GM23248 (cell line): ENCODE measurements around the gene CALM1. TPM values are rescaled to one million over a fixed set of nuclear protein-coding genes. Genes with fewer than 3 reads are reported as not detected.

Experiments used
- DNase-seq: peaks from one replicate; pipeline ENCODE4 v3.0.0-alpha.2; 2015
- H2AFZ ChIP-seq: fragments of 200-600 bp; sonication (generic); 2 replicates; pipeline ENCODE4 v1.6.1; 2016; ENCODE audit warnings: antibody characterized with exemption
- H3F3A ChIP-seq: fragments of 200-600 bp; sonication (generic); 2 replicates; pipeline ENCODE4 v1.6.1; 2016; ENCODE audit warnings: mild to moderate bottlenecking, antibody characterized with exemption, mixed run types; ENCODE audit not compliant: insufficient read depth
- H3K27ac ChIP-seq: fragments of 200-600 bp; sonication (generic); 2 replicates; pipeline ENCODE4 v1.5.1; 2016; ENCODE audit warnings: mild to moderate bottlenecking
- H3K27me3 ChIP-seq: fragments of 200-600 bp; sonication (generic); replicated peaks from 2 replicates; pipeline ENCODE4 v1.6.1; 2016; ENCODE audit warnings: mild to moderate bottlenecking; ENCODE audit not compliant: insufficient read depth
- H3K36me3 ChIP-seq: fragments of 200-600 bp; sonication (generic); 2 replicates; pipeline ENCODE4 v1.6.1; 2016; ENCODE audit warnings: low read depth, mild to moderate bottlenecking
- H3K4me1 ChIP-seq: fragments of 200-600 bp; sonication (generic); 2 replicates; pipeline ENCODE4 v1.6.1; 2016; ENCODE audit warnings: mild to moderate bottlenecking; ENCODE audit not compliant: insufficient read depth
- H3K4me2 ChIP-seq: fragments of 200-600 bp; sonication (generic); one replicate; pipeline ENCODE4 v1.6.1; 2016; ENCODE audit warnings: mild to moderate bottlenecking; ENCODE audit not compliant: unreplicated experiment
- H3K4me3 ChIP-seq: fragments of 200-600 bp; sonication (generic); 2 replicates; pipeline ENCODE4 v1.5.1; 2016; ENCODE audit warnings: mild to moderate bottlenecking
- H3K79me2 ChIP-seq: fragments of 200-600 bp; sonication (generic); 2 replicates; pipeline ENCODE4 v1.6.1; 2016; ENCODE audit warnings: mild to moderate bottlenecking; ENCODE audit not compliant: insufficient read depth
- H3K9ac ChIP-seq: fragments of 200-600 bp; sonication (generic); 2 replicates; pipeline ENCODE4 v1.6.1; 2016; ENCODE audit warnings: mild to moderate bottlenecking
- H3K9me2 ChIP-seq: fragments of 200-600 bp; sonication (generic); 2 replicates; pipeline ENCODE4 v1.6.1; 2016; ENCODE audit warnings: mixed run types, mild to moderate bottlenecking, moderate library complexity; ENCODE audit not compliant: insufficient read depth
- H3K9me3 ChIP-seq: fragments of 200-600 bp; sonication (generic); one replicate; pipeline ENCODE4 v1.6.1; 2017; ENCODE audit warnings: low read depth
- H4K20me1 ChIP-seq: fragments of 200-600 bp; sonication (generic); 2 replicates; pipeline ENCODE4 v1.6.0; 2016; ENCODE audit not compliant: insufficient read depth
- EZH2 ChIP-seq: fragments of 200-600 bp; sonication (generic); IDR thresholded peaks from 2 replicates; pipeline ENCODE4 v1.6.1; 2018; ENCODE audit warnings: antibody characterized with exemption, mild to moderate bottlenecking; ENCODE audit not compliant: insufficient read depth, poor library complexity, severe bottlenecking
- EZH2phosphoT487 ChIP-seq: fragments of 200-600 bp; sonication (generic); IDR thresholded peaks from 2 replicates; pipeline ENCODE4 v1.6.1; 2018; ENCODE audit warnings: antibody characterized with exemption, moderate library complexity, mild to moderate bottlenecking, low read depth; ENCODE audit not compliant: insufficient read depth
- WGBS, 2 experiments: methylation state at CpG; one replicate each; pipeline ENCODE4 v1.1.6; 2015 to 2017; ENCODE audit warnings: low lambda C conversion rate in 2 of 2, low coverage in 1 of 2; ENCODE audit errors: missing lambda C conversion rate in 2 of 2; 5-methylcytosine and 5-hydroxymethylcytosine counted together
- in situ Hi-C: fragments of 300-500 bp; cut with MboI; formaldehyde crosslinking; loops from 2 replicates; pipeline ENCODE4 v1.15.0; 2020
- polyA plus RNA-seq: library from polyadenylated mRNA; unstranded; fragments of >200 nt; fragmentation: Nextera tagmentation; extraction: Ambion mirVana; gene quantifications from 2 replicates; pipeline ENCODE4 v1.2.1, GENCODE V29; 2016
- total RNA-seq: library from RNA; depleted of rRNA; stranded (reverse); fragments of >200 nt; shearing (Covaris generic); gene quantifications from 2 replicates; pipeline ENCODE4 v1.2.3, GENCODE V29; 2014; rRNA removed

Gene CALM1
- total and polyA plus RNA-seq, 2 experiments from 2014 or later: 281 to 782 TPM

DNA sequence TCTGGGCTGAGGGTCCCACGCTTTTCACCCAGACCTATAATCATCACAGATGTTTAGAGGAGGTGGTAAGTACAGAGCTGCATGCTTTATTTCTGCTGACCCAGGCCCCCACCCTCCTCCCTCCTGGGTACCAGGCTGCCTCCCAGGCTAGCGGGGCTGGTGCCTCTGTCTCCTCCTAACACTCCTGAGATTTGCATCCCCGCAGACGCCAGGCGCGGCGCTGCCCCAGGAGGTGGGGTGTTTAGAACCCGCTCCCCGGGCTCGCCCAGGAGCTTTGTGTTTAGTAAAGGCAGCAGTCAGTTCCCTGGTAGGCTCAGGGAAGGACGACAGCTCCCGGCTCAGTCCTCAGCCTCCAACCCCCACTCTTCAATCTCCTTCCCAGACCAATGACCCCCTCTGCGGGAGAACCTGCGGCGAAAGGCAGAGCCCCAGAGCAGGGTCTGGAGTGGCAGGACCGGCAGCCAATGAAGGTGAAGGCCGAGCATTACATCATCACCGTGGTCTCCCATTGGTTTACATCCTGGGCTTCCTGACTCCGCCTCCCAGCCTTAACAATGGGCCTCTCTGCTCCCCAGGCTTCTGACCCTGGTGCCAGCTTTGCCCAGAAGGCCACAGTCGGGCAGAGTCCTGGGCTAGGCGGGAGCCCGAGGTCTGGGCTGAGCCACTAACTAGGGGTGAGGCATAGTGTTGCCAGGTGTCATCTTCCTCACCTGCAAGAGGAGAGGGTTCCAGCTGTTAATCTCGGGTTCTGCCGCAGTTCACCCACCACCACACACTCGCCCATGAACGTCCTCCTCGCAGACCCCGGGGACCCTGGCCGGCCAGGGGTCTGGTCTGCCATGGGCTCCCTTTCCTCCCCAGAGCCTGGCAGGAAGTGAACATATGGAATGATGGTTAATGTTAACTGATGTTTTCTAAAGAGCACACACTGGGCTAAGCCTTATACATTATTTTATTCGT is 57.5 kb downstream of the CALM1 start:
- Histone ChIP-seq H3K4me3 (peak overlapping the region; percentile 56), H4K20me1 (no peaks in the 10 kb centered on the region)
- WGBS, 2 experiments: 15 to 16% methylated on average over 30 of the region's 30 CpGs

DNA sequence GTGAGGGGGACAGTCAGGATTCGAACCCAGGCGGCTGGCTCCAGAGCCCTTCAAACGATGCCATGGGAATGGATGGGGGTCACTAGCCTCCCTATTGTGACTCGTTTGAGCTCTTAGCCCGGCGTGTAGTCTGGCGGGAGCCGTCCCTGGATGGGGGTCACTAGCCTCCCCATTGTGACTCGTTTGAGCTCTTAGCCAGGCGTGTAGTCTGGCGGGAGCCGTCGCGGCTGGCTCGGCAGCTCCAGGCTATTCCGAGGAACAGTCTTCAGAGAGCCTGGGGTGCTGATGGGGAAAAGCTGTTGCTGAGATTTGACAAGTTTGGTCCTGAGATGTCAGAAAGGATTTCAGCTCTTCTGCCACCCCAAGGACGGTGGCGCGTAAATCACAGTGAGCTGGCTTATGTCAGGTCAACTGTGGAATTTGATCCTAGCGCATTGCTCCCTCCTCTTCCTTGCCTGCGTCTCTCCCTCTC is 58.3 kb downstream of the CALM1 start:
- Histone ChIP-seq H3K27me3 (peaks cover 24% of the 10 kb centered on the region), H3K9me2 (no peaks in the 10 kb centered on the region), H3K9ac (no peak overlapping the region), H3F3A (no peaks in the 10 kb centered on the region), H3K79me2 (no peaks in the 10 kb centered on the region), H3K4me3 (no peak overlapping the region), H3K4me2 (no peak overlapping the region), H3K9me3 (no peaks in the 10 kb centered on the region), H3K36me3 (no peaks in the 10 kb centered on the region), H3K27ac (no peak overlapping the region), H2AFZ (no peak overlapping the region), H4K20me1 (no peaks in the 10 kb centered on the region), H3K4me1 (no peaks in the 10 kb centered on the region)
- 19 to 21% methylated on average over 21 of the region's 21 CpGs for WGBS, 2 experiments
- no peak for DNase-seq
- TF ChIP-seq EZH2: no peak
- no peak for TF ChIP-seq EZH2phosphoT487
- in situ Hi-C loops: no loop called here

More for the DNA sequence above, 57.5 kb downstream of the CALM1 start:
- no peak for TF ChIP-seq EZH2phosphoT487
- no peak for TF ChIP-seq EZH2
- Histone ChIP-seq H3K4me2 (peak overlapping the region; percentile 23), H2AFZ (peak overlapping the region; percentile 54), H3K9me2 (no peaks in the 10 kb centered on the region), H3K9me3 (no peaks in the 10 kb centered on the region), H3K9ac (no peak overlapping the region), H3K27me3 (peaks cover 17% of the 10 kb centered on the region), H3K27ac (no peak overlapping the region), H3K36me3 (no peaks in the 10 kb centered on the region), H3F3A (no peaks in the 10 kb centered on the region), H3K4me1 (no peaks in the 10 kb centered on the region), H3K79me2 (no peaks in the 10 kb centered on the region)
- in situ Hi-C loops: no loop called here
- peak; percentile 75 for DNase-seq

DNA sequence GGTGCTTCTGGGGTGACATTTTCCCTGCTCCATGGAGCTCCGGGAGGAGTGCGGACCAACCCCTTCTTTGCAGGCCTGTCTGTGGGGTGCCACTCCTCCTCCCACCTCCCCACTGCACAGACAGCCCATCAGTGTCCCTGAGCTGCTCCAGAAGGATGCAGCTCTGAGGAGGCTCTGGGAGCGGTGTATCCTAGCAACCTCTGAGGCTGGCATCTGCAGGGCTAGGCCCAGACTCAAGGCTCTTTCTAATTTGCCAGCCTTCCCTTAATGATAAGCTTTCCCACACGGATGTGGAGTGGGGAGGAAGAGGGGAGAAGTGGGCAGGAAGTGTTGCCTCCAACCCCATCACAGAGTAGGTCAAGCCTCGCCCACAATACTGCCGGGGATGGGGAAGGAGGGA is 59.7 kb downstream of the CALM1 start:
- H3K9ac ChIP-seq: no peak overlapping the region
- no peak overlapping the region for H2AFZ ChIP-seq
- no peaks in the 10 kb centered on the region for H3K4me1 ChIP-seq
- H3K27ac ChIP-seq: no peak overlapping the region
- no peaks in the 10 kb centered on the region for H3K9me3 ChIP-seq
- H3F3A ChIP-seq: no peaks in the 10 kb centered on the region
- H3K36me3 ChIP-seq: no peaks in the 10 kb centered on the region
- H4K20me1 ChIP-seq: no peaks in the 10 kb centered on the region
- TF ChIP-seq EZH2: no peak
- TF ChIP-seq EZH2phosphoT487: no peak
- peaks cover 24% of the 10 kb centered on the region for H3K27me3 ChIP-seq
- in situ Hi-C loops: no loop called here
- no peak overlapping the region for H3K4me3 ChIP-seq
- DNase-seq: no peak
- no peak overlapping the region for H3K4me2 ChIP-seq
- WGBS, 2 experiments: 37 to 44% methylated on average over 6 of the region's 6 CpGs
- H3K79me2 ChIP-seq: no peaks in the 10 kb centered on the region
- no peaks in the 10 kb centered on the region for H3K9me2 ChIP-seq

DNA sequence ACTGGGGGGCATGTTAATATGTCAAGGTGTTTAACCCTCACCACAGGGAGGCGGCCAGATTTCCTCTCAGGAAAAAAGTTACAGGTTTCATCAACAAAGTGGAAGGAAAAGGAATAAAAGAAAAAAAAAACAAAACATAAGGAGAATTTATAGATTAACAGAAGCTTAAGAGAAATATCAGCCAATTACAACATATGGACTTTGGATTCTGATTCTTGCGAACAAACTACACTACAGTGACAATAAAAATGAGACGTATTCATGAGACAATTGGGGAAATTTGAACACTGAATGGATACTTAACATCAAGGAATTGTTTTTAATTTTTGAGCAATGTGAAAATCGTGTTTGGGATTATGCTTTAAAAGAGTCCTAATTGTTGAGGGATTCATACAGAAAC is 60.4 kb downstream of the CALM1 start:
- Histone ChIP-seq H4K20me1 (no peaks in the 10 kb centered on the region), H3K27me3 (peaks cover 24% of the 10 kb centered on the region), H3K79me2 (no peaks in the 10 kb centered on the region), H3K4me1 (no peaks in the 10 kb centered on the region), H3K4me3 (no peak overlapping the region), H3K36me3 (no peaks in the 10 kb centered on the region), H3F3A (no peaks in the 10 kb centered on the region), H2AFZ (no peak overlapping the region), H3K27ac (no peak overlapping the region), H3K9ac (no peak overlapping the region), H3K9me2 (no peaks in the 10 kb centered on the region), H3K4me2 (no peak overlapping the region), H3K9me3 (no peaks in the 10 kb centered on the region)
- in situ Hi-C loops: no loop called here
- TF ChIP-seq EZH2phosphoT487 (no peak), EZH2 (no peak)
- 35 to 36% methylated on average over 4 of the region's 4 CpGs for WGBS, 2 experiments
- no peak for DNase-seq

Other genes with a start within 250 kb of the CALM1 start
- 132 and 154 TPM in 2 replicates for gene PSMC1, start 140.5 kb upstream of the CALM1 start, total RNA-seq
- gene PSMC1, start 140.5 kb upstream of the CALM1 start, polyA plus RNA-seq: 167 and 179 TPM in 2 replicates
- gene NRDE2, start 65.1 kb upstream of the CALM1 start, total RNA-seq: 7.0 and 10.2 TPM in 2 replicates
- gene NRDE2, start 65.1 kb upstream of the CALM1 start, polyA plus RNA-seq: 8.9 and 9.4 TPM in 2 replicates